ENCODE data around the gene ALDOA.

The ALDOA gene

DNA sequence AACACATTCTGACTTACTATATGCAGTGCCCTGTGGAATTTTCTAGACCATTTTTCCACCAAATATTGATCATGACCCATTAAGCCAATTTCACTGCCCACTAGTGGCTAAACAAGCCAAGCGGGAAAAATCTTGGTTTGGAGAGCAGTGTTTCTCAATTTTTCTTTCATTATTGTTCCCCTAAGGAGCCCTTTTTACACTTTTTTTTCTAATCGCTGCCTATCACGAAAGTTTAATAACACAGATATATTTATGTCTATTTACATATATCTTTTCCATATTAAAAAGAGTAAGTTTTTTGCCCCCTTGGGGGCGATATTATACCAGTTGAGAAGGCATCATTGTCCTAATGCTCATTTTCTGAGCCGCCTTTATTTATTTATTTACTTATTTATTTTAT lies 23.7 kb upstream of the ALDOA start:
- no peak for DNase-seq (ENCODE audit: low read depth)

- no peak for DNase-seq (ENCODE audit: low read depth)
Measured at GRCh38 chr16:30046178-30046577, 19.4 kb upstream of the ALDOA start.

DNA sequence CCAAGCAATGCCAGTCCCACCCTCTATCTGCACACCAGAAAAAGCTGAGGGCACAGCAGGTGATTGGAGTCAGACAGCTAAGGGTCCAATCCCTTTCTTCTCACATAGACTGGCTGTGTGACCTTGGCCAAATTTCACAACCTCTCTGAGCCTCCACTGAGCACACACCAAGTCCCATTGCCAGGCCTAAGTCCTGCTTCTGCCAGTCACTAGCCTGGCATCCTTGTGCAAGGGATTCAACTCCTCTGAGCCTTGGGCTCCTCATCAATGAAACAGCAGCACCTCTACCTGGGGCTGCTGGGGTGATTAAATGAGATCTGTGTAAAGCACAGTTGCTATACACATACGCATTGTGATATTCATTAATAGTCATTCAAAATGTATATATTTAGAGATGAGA lies 19.0 kb upstream of the ALDOA start:
- DNase-seq (ENCODE audit: low read depth) = no peak

GRCh38 chr16:30049871-30050270 lies 15.7 kb upstream of the ALDOA start:
- DNase-seq (ENCODE audit: low read depth) = no peak

GRCh38 chr16:30051518-30051917 lies 14.0 kb upstream of the ALDOA start:
- DNase-seq (ENCODE audit: low read depth) = no peak

DNA sequence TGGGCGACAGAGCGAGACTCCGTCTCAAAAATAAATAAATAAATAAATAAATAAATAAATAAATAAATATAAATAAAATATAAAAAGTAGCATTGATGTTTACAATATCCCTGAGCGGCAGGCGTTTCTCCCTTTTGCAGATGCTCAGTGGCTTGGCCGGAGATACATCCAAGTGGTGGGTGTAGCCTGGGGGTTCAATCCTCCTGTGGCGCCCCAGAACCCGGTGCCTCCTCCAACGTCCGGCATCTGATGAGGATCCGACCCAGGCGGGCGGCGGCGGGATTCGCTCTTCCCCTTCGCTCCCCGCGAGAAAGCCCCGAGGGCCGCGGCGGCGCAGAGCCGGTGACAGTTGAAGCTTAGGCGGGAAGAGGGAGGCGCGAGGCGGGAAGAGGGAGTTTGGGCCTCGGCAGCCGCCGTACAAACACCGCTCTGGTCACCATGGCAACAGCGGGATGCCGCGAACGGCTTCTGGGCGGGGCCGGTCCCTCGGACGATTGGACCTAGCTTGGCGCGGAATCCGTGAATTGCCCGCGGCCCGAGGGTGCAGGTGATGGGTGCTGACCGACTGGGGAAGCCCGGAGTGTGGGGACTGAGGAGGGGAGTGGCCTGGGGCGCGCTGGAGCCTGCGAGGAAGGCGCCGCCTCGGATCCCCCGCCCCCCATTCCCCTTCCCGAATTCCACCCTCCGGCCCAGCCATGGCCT lies 12.7 kb upstream of the ALDOA start:
- peak; percentile 78 for DNase-seq (ENCODE audit: low read depth)

DNA sequence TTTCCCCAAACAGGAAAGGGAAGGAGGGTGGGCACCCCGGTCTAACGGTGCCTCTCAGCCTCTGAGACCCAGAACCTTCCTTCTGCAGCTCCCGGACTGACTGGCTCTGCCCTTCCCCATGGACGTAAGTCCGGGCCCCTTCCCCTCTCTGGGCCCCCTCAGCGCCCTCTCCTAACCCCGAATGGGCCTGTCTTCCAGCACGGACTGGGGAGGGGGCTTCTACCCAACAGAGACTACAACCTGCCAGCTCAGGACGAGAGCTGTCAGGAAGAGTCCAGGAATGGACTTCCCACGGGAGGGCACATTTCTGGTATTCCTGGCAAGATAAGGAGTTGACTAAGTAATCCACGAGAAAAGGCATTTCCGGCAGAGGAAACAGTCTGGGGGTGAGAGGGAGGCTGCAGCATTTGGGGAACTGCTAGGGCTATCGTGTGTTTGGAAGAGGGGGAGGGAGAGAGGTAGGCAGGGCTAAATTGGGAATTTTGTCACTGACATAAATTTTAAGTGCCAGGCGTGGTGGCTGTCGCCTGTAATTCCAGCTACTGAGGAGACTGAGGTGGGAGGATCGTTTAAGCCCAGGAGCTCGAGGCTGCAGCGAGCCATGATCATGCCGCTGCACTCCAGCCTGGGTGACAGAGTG lies 12.1 kb upstream of the ALDOA start:
- no peak for DNase-seq (ENCODE audit: low read depth)

DNA sequence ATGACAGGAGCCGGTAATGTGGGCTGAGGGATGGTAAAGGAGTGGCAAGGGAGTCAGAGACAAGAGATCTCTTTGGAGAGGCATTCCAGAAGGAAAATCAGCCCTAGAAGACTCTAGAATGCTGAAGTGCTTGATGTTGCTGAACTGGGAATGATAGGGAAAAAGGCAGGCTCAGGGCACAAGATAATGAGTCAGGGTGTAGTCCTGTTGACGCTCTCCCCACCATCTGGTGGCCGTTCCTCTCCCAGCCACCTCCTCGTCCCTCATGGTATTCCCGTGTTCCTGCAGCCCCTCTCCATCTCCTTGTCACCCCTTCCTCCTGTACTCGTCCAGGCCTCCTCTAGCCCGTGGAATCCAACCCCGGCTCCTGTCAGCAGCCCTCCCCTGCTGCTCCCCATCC lies 11.1 kb upstream of the ALDOA start:
- no peak for DNase-seq (ENCODE audit: low read depth)

GRCh38 chr16:30054959-30055553 lies 10.5 kb upstream of the ALDOA start:
- no peak for DNase-seq (ENCODE audit: low read depth)

GRCh38 chr16:30060346-30060745 lies 5.2 kb upstream of the ALDOA start:
- DNase-seq (ENCODE audit: low read depth) = no peak

GRCh38 chr16:30060836-30061554 lies 4.6 kb upstream of the ALDOA start:
- DNase-seq (ENCODE audit: low read depth) = no peak

DNA sequence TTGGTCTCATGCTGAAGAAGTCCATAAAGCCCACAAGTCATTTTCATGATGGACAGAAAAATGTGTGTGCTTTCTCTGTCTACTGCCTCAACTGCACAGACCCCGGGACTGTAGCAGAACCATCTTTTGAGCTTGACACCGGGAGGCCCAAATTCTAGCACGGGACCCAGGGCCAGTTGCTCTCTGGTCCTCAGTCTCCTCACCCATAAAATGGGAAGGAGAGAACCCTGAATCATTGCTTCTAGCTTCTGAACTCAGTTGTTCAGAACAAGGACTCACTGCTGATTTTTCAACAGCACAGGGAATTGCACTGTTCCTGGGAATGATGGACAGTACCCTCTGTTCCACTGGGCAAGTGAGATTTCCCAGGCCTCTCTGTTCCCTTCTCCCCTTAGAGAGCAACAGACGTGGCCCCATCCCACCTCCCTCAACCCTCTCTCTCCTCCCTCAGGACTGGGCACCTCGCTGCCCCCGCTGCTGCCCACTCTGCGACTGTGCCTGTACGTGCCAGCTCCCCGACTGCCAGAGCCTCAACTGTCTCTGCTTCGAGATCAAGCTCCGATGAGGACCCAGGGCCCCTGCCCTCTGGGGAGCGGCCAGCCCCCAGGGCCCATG lies 2.2 kb upstream of the ALDOA start:
- no peak for DNase-seq (ENCODE audit: low read depth)

- no peak for DNase-seq (ENCODE audit: low read depth)
Measured at GRCh38 chr16:30063893-30064728, 1.4 kb upstream of the ALDOA start.

DNA sequence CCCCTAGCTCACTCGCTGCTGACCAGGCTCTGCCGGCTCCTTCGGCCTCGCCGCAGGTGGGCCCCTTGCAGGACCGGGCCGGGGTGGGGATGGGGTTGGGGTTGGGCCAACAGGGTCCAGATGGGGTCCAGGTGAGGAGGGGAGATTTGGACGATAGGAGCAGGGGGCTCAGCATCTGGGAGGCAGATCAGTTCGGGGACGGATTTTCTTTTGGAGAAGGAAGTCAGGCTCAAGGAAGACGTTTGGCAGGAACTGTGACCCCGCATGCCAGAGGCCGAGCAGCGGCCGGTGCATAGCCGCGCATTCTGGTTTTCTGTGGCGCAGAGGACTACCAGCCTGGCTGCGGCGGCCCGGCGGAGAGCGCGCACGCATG lies 845 bp upstream of the ALDOA start:
- no peak for DNase-seq (ENCODE audit: low read depth)

DNA sequence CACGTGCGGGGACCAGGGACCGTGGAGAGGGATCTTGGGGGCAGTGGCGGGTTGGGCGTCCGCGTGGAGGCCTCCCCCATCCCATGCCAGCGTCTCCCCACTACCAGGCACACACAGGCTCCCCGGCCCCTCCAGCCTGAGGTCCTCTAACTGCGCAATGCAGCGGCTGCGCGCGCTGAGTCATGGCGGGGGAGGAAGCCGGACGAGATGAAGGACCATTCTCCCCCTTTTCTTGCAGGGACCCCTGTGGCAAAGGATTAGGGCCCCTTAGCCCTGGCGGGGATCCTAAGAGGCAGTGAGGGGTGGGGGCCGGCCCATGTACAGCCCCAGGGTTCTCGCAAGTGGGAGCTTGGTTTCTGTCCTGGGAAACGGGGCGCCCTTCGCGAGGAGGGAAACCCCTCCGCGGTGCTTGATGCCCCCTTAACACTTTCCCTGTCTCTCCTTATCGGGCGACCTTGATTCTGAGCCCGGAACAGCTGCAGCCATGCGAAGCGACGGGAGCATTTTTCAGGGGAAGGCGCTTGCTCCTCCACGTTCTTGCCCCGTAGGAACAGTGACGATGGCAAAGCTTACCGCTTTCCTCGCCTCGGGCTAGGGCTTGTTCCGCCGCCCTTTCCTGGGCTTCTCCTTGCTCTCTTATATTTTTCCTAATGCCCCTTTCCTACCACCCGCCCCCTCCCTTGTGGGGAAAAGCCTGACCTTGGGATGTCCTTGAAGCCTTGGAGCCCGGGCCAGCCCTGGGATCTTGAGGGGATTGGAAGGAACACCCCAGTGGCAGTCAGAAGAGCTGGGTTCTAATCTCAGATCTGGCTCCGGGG lies 592 bp downstream of the ALDOA start:
- DNase-seq (ENCODE audit: low read depth) = no peak

DNA sequence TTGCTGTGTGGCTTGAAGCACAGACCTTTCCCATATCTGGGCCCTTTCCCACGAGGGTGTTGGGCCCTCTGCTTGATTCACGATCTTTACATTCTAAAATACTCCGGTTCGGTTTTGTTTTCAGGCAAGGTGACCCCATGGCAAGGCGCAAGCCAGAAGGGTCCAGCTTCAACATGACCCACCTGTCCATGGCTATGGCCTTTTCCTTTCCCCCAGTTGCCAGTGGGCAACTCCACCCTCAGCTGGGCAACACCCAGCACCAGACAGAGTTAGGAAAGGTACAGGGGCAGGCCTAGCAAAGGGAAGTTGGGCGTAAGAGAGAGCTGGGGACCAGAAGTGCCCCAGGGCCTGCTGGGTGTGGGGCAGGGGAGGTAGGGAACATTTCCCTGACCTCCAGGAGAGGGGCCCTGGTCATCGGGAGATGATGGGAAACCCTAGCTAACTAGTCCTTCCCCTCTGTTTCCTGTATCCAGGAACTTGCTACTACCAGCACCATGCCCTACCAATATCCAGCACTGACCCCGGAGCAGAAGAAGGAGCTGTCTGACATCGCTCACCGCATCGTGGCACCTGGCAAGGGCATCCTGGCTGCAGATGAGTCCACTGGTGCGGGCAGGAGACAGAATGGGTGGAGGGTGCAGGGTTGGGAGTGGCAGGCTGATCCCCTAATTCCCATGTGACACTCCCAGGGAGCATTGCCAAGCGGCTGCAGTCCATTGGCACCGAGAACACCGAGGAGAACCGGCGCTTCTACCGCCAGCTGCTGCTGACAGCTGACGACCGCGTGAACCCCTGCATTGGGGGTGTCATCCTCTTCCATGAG lies 1.4 kb downstream of the ALDOA start:
- no peak for DNase-seq (ENCODE audit: low read depth)

- DNase-seq (ENCODE audit: low read depth) = no peak
Measured at GRCh38 chr16:30067584-30067916, 2.0 kb downstream of the ALDOA start.

DNA sequence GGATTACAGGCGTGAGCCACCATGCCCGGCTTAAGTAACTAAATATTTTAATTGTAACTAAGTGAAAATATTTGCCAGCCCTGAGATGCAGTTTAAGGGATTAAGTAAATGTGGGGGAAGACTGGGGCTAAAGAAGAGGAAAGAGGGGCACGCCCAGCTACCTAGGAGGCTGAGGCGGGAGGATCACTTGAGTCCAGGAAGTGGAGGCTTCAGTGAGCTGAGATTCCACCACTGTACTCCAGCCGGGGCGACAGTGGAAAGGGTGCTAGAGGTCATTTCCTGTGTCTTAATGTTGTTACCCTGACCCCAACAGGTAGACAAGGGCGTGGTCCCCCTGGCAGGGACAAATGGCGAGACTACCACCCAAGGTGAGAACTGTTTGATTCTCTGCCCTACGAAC lies 2.8 kb downstream of the ALDOA start:
- no peak for DNase-seq (ENCODE audit: low read depth)

- no peak for DNase-seq (ENCODE audit: low read depth)
Measured at GRCh38 chr16:30068750-30069610, 3.4 kb downstream of the ALDOA start.

Measured in GM04504 (cell line).